Measurements from ENCODE around the gene LORICRIN. TPM values are rescaled to one million over a fixed set of nuclear protein-coding genes. Genes with fewer than 3 reads are reported as not detected.

The LORICRIN gene
- polyA plus RNA-seq, 1 experiment, result not detected

DNA sequence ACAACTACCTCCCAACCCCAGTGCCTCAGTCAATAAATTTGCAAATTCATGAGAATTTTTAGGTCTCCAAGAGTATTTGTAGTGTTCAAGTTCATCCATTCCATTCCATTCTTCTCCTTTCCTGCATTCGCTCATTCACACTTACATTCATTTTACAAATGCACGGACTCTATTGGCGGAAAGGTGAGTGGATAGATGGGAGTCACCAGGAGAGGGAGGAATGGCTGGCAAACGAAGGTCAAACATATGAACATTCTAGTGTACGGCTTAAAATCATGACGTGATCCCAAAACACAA is 2.5 kb downstream of the LORICRIN start:
- DNase-seq (ENCODE audit: low read depth, low spot score), result no peak
- CTCF ChIA-PET, result no interaction called here
- Histone ChIP-seq H3K27ac (ENCODE audit: low read depth, low read length) (no peak overlapping the region), H3K4me3 (ENCODE audit: low read depth, low read length) (no peak overlapping the region), H3K9me3 (ENCODE audit: control insufficient read depth, insufficient read depth, low read length) (no peaks in the 10 kb centered on the region), H3K27me3 (ENCODE audit: control insufficient read depth, insufficient read depth, low read length) (peaks cover 27% of the 10 kb centered on the region)
- POLR2A ChIA-PET, result no interaction called here
- TF ChIP-seq CTCF (IDR thresholded peaks at IDR 0.05; ENCODE audit: low read depth, low read length), result no peak

DNA sequence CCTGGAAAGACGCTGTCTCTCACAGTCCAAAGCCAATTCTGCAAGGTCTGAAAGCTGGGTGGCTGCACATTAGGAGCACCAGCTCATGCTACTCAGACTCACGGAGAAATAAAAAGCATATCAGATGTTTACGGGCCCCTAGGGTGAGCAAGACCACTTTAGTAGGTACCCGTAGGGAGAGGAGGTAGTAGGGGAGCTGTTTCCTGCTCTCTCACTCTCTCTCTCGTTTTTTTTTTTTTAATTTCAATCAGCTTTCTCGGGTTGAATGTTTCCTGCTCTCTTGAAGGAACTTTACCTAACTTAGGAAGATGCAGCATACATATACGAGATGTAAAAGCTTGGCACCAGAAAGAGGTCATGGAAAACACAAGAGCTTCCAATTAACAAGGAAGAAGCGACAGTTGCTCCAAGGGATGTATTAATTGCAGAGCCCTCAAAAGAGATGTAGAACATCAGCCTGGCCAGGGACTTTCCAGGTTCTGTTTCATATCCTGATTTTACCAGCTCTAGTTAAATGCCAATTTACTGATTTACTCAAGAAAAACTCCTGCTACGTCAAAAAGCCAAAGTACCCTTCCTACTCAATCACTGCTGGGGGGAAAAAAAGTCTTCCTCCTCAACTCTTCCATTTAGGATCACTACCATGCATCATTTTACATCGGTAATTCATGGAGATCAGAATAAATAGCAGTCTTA is 3.1 kb downstream of the LORICRIN start:
- no peak for DNase-seq (ENCODE audit: low read depth, low spot score)
- H3K4me3 ChIP-seq (ENCODE audit: low read depth, low read length), result no peak overlapping the region
- no peaks in the 10 kb centered on the region for H3K9me3 ChIP-seq (ENCODE audit: control insufficient read depth, insufficient read depth, low read length)
- H3K27me3 ChIP-seq (ENCODE audit: control insufficient read depth, insufficient read depth, low read length), result peaks cover 27% of the 10 kb centered on the region
- POLR2A ChIA-PET, result no interaction called here
- no peak for TF ChIP-seq CTCF (IDR thresholded peaks at IDR 0.05; ENCODE audit: low read depth, low read length)
- CTCF ChIA-PET, result no interaction called here
- H3K27ac ChIP-seq (ENCODE audit: low read depth, low read length), result no peak overlapping the region

- TF ChIP-seq CTCF (IDR thresholded peaks at IDR 0.05; ENCODE audit: low read depth, low read length), result no peak
- ChIA-PET CTCF (no interaction called here), POLR2A (no interaction called here)
- Histone ChIP-seq H3K27ac (ENCODE audit: low read depth, low read length) (no peak overlapping the region), H3K4me3 (ENCODE audit: low read depth, low read length) (no peak overlapping the region), H3K9me3 (ENCODE audit: control insufficient read depth, insufficient read depth, low read length) (no peaks in the 10 kb centered on the region), H3K27me3 (ENCODE audit: control insufficient read depth, insufficient read depth, low read length) (peaks cover 21% of the 10 kb centered on the region)
- no peak for DNase-seq (ENCODE audit: low read depth, low spot score)
Observed at GRCh38 chr1:153265457-153265856, 6.0 kb downstream of the LORICRIN start.

GRCh38 chr1:153271711-153272110 is 12.2 kb downstream of the LORICRIN start:
- no peaks in the 10 kb centered on the region for H3K9me3 ChIP-seq (ENCODE audit: control insufficient read depth, insufficient read depth, low read length)
- no peak for DNase-seq (ENCODE audit: low read depth, low spot score)
- no peak for TF ChIP-seq CTCF (IDR thresholded peaks at IDR 0.05; ENCODE audit: low read depth, low read length)
- POLR2A ChIA-PET, result no interaction called here
- H3K27ac ChIP-seq (ENCODE audit: low read depth, low read length), result no peak overlapping the region
- H3K27me3 ChIP-seq (ENCODE audit: control insufficient read depth, insufficient read depth, low read length), result no peaks in the 10 kb centered on the region
- no peak overlapping the region for H3K4me3 ChIP-seq (ENCODE audit: low read depth, low read length)
- CTCF ChIA-PET, result no interaction called here

GRCh38 chr1:153272186-153272585 is 12.7 kb downstream of the LORICRIN start:
- no peaks in the 10 kb centered on the region for H3K27me3 ChIP-seq (ENCODE audit: control insufficient read depth, insufficient read depth, low read length)
- H3K4me3 ChIP-seq (ENCODE audit: low read depth, low read length), result no peak overlapping the region
- TF ChIP-seq CTCF (IDR thresholded peaks at IDR 0.05; ENCODE audit: low read depth, low read length), result no peak
- POLR2A ChIA-PET, result no interaction called here
- no peaks in the 10 kb centered on the region for H3K9me3 ChIP-seq (ENCODE audit: control insufficient read depth, insufficient read depth, low read length)
- no peak for DNase-seq (ENCODE audit: low read depth, low spot score)
- CTCF ChIA-PET, result no interaction called here
- no peak overlapping the region for H3K27ac ChIP-seq (ENCODE audit: low read depth, low read length)
